GM19193 (cell line): ENCODE results near the gene PMEPA1.

Experiments
- POLR2A ChIP-seq: IDR thresholded peaks from 4 replicates; pipeline ENCODE4 v1.6.1; 2011; ENCODE audit not compliant: insufficient read depth, insufficient read length; ENCODE audit errors: extremely low read depth

Gene PMEPA1

GRCh38 chr20:57696401-57696961 lies 13.3 kb downstream of the PMEPA1 start:
- TF ChIP-seq POLR2A = no peak

GRCh38 chr20:57695940-57696339 lies 13.9 kb downstream of the PMEPA1 start:
- no peak for TF ChIP-seq POLR2A

- no peak for TF ChIP-seq POLR2A
These were observed 14.8 kb downstream of the PMEPA1 start for GRCh38 chr20:57695012-57695411.

GRCh38 chr20:57694481-57694880 lies 15.3 kb downstream of the PMEPA1 start:
- no peak for TF ChIP-seq POLR2A

- no peak for TF ChIP-seq POLR2A
These were observed 16.0 kb downstream of the PMEPA1 start for GRCh38 chr20:57693670-57694329.

GRCh38 chr20:57693002-57693582 lies 16.7 kb downstream of the PMEPA1 start:
- TF ChIP-seq POLR2A = no peak

- TF ChIP-seq POLR2A = no peak
These were observed 17.4 kb downstream of the PMEPA1 start for GRCh38 chr20:57692393-57692792.

GRCh38 chr20:57691699-57692098 lies 18.1 kb downstream of the PMEPA1 start:
- TF ChIP-seq POLR2A = no peak

- no peak for TF ChIP-seq POLR2A
These were observed 19.3 kb downstream of the PMEPA1 start for GRCh38 chr20:57690525-57690924.

- no peak for TF ChIP-seq POLR2A
These were observed 19.9 kb downstream of the PMEPA1 start for GRCh38 chr20:57689745-57690481.

- no peak for TF ChIP-seq POLR2A
These were observed 21.0 kb downstream of the PMEPA1 start for GRCh38 chr20:57688864-57689263.

GRCh38 chr20:57688295-57688694 lies 21.5 kb downstream of the PMEPA1 start:
- TF ChIP-seq POLR2A = no peak

GRCh38 chr20:57686931-57687652 lies 22.7 kb downstream of the PMEPA1 start:
- no peak for TF ChIP-seq POLR2A

GRCh38 chr20:57685146-57685758 lies 24.6 kb downstream of the PMEPA1 start:
- no peak for TF ChIP-seq POLR2A

- TF ChIP-seq POLR2A = no peak
These were observed 25.0 kb downstream of the PMEPA1 start for GRCh38 chr20:57684808-57685140.
